ENCODE data around the gene KLHL30. TPM values are rescaled to one million over a fixed set of nuclear protein-coding genes. Genes with fewer than 3 reads are reported as not detected.

The KLHL30 gene
- total RNA-seq, 4 donors from 2014 or later = 0.13 to 0.64 (median 0.34) TPM

- DNase-seq (ENCODE audit: low spot score in 2 of 2) = no peak
- intact Hi-C loops (cut with DNase I; ENCODE audit: low total_unique reads) = no loop called here
- H3K4me3 ChIP-seq (ENCODE audit: low read depth, poor library complexity, severe bottlenecking) = no peak overlapping the region
- 60 to 71% methylated on average over 11 to 19 of the region's 20 CpGs for WGBS, 2 donors
- TF ChIP-seq CTCF (IDR thresholded peaks at IDR 0.05) (no peak), POLR2A (IDR thresholded peaks at IDR 0.05) (no peak)
Observed at GRCh38 chr2:238143239-238143951, 4.9 kb downstream of the KLHL30 start.

- 85 to 93% methylated on average over 4 to 5 of the region's 5 CpGs for WGBS, 2 donors
- intact Hi-C loops (cut with DNase I; ENCODE audit: low total_unique reads) = no loop called here
- no peak for DNase-seq (ENCODE audit: low spot score in 2 of 2)
- H3K4me3 ChIP-seq (ENCODE audit: low read depth, poor library complexity, severe bottlenecking) = no peak overlapping the region
- TF ChIP-seq CTCF (IDR thresholded peaks at IDR 0.05) (no peak), POLR2A (IDR thresholded peaks at IDR 0.05) (no peak)
Observed at GRCh38 chr2:238144262-238144661, 5.8 kb downstream of the KLHL30 start.

GRCh38 chr2:238145046-238145445, 6.6 kb downstream of the KLHL30 start:
- intact Hi-C loops (cut with DNase I; ENCODE audit: low total_unique reads) = no loop called here
- TF ChIP-seq CTCF (IDR thresholded peaks at IDR 0.05) = no peak
- TF ChIP-seq POLR2A (IDR thresholded peaks at IDR 0.05) = no peak
- no peak for DNase-seq (ENCODE audit: low spot score in 2 of 2)
- WGBS, 2 donors = 88 to 89% methylated on average over 11 to 12 of the region's 12 CpGs
- H3K4me3 ChIP-seq (ENCODE audit: low read depth, poor library complexity, severe bottlenecking) = no peak overlapping the region

GRCh38 chr2:238145851-238146250, 7.4 kb downstream of the KLHL30 start:
- no peak for DNase-seq (ENCODE audit: low spot score in 2 of 2)
- WGBS, 2 donors = 69 to 70% methylated on average over 9 to 12 of the region's 12 CpGs
- H3K4me3 ChIP-seq (ENCODE audit: low read depth, poor library complexity, severe bottlenecking) = no peak overlapping the region
- TF ChIP-seq CTCF (IDR thresholded peaks at IDR 0.05) (no peak), POLR2A (IDR thresholded peaks at IDR 0.05) (no peak)
- intact Hi-C loops (cut with DNase I; ENCODE audit: low total_unique reads) = no loop called here

GRCh38 chr2:238146884-238147544, 8.5 kb downstream of the KLHL30 start:
- DNase-seq (ENCODE audit: low spot score in 2 of 2) = no peak
- intact Hi-C loops (cut with DNase I; ENCODE audit: low total_unique reads) = no loop called here
- 72 to 74% methylated on average over 12 to 13 of the region's 13 CpGs for WGBS, 2 donors
- no peak overlapping the region for H3K4me3 ChIP-seq (ENCODE audit: low read depth, poor library complexity, severe bottlenecking)
- TF ChIP-seq POLR2A (IDR thresholded peaks at IDR 0.05) = no peak
- TF ChIP-seq CTCF (IDR thresholded peaks at IDR 0.05) = no peak
